Measurements from ENCODE around the gene SRGAP2B. TPM values are rescaled to one million over a fixed set of nuclear protein-coding genes. Genes with fewer than 3 reads are reported as not detected.

SRGAP2B gene
- total RNA-seq, 1 experiment from 2014 or later: 57.2 TPM

Other genes starting within 250 kb of the SRGAP2B start
- gene FAM72D, start 646 bp upstream of the SRGAP2B start, total RNA-seq (2021): 8.3 TPM in 2 replicates
- gene PPIAL4D, start 146.8 kb upstream of the SRGAP2B start, total RNA-seq (2021): not detected in 2 replicates

Data from PC-9 (cell line).